Large intestine (tissue), 3 donors: ENCODE data around the gene ZNF324. TPM values are rescaled to one million over a fixed set of nuclear protein-coding genes. Genes with fewer than 3 reads are reported as not detected.

ENCODE experiments used
- DNase-seq, 2 donors: peaks; one replicate each; pipeline versions ENCODE4 v3.0.0 to v3.0.0-alpha.2; 2013
- H3K27ac ChIP-seq: one replicate; pipeline ENCODE4 v1.5.1; 2013; ENCODE audit warnings: low read length
- H3K27me3 ChIP-seq: 2 replicates; pipeline ENCODE4 v1.6.1; 2013; ENCODE audit warnings: low read length; ENCODE audit not compliant: control insufficient read depth, insufficient read depth
- H3K36me3 ChIP-seq: 2 replicates; pipeline ENCODE4 v1.6.1; 2013; ENCODE audit warnings: low read length; ENCODE audit not compliant: control insufficient read depth, insufficient read depth
- H3K4me1 ChIP-seq: one replicate; pipeline ENCODE4 v1.6.1; 2013; ENCODE audit warnings: low read length; ENCODE audit not compliant: control insufficient read depth, insufficient read depth
- H3K4me3 ChIP-seq: one replicate; pipeline ENCODE4 v1.5.1; 2013; ENCODE audit warnings: low read length
- H3K9me3 ChIP-seq: one replicate; pipeline ENCODE4 v1.6.1; 2013; ENCODE audit warnings: mild to moderate bottlenecking, low read depth, low read length, moderate library complexity; ENCODE audit not compliant: control insufficient read depth
- WGBS: methylation state at CpG from one replicate; pipeline ENCODE4 v1.1.5; 2013; ENCODE audit warnings: low lambda C conversion rate; ENCODE audit not compliant: insufficient coverage; 5-methylcytosine and 5-hydroxymethylcytosine counted together
- polyA plus RNA-seq: library from polyadenylated mRNA; unstranded; fragments of 120-200 nt; gene quantifications from one replicate; pipeline ENCODE4 v1.2.1, GENCODE V29; 2013

Gene ZNF324
- polyA plus RNA-seq, 1 donor = 6.0 TPM

- Histone ChIP-seq H3K4me3 (peak overlapping the region; percentile 70), H3K27me3 (peaks cover 3% of the 10 kb centered on the region), H3K36me3 (peaks cover 9% of the 10 kb centered on the region), H3K27ac (no peak overlapping the region), H3K9me3 (no peaks in the 10 kb centered on the region), H3K4me1 (peaks cover 5% of the 10 kb centered on the region)
- DNase-seq = no peak
- WGBS = no CpG with 5 or more reads among the region's 11 CpGs
Observed at GRCh38 chr19:58450856-58451357, 16.0 kb upstream of the ZNF324 start.

GRCh38 chr19:58451358-58452101 is 15.3 kb upstream of the ZNF324 start, which contains the start of gene ZNF324B:
Gene ZNF324B (plus strand): TSS chr19:58451622. CDS start chr19:58453702, 2,080 bp downstream.
- Histone ChIP-seq H3K27ac (no peak within 1 kb of the TSS), H3K9me3 (no peaks in the 10 kb centered on the region), H3K4me1 (peaks cover 5% of the 10 kb centered on the region), H3K27me3 (peaks cover 3% of the 10 kb centered on the region), H3K36me3 (peaks cover 13% of the 10 kb centered on the region), H3K4me3 (peak within 1 kb of the TSS; percentile 70)
- DNase-seq = peak; percentile 95 to 97
- no CpG with 5 or more reads among the region's 79 CpGs for whole genome bisulfite sequencing

- Histone ChIP-seq H3K4me3 (no peak overlapping the region), H3K36me3 (peaks cover 18% of the 10 kb centered on the region), H3K27me3 (no peaks in the 10 kb centered on the region), H3K27ac (no peak overlapping the region), H3K9me3 (no peaks in the 10 kb centered on the region), H3K4me1 (peaks cover 5% of the 10 kb centered on the region)
- no CpG with 5 or more reads among the region's 6 CpGs for whole genome bisulfite sequencing
- no peak for DNase-seq
Observed at GRCh38 chr19:58453743-58454142, 13.1 kb upstream of the ZNF324 start.

- H3K4me1 ChIP-seq = peaks cover 5% of the 10 kb centered on the region
- WGBS = no CpG with 5 or more reads among the region's 21 CpGs
- no peak for DNase-seq
- peaks cover 18% of the 10 kb centered on the region for H3K36me3 ChIP-seq
- H3K4me3 ChIP-seq = no peak overlapping the region
- no peaks in the 10 kb centered on the region for H3K9me3 ChIP-seq
- H3K27ac ChIP-seq = no peak overlapping the region
- no peaks in the 10 kb centered on the region for H3K27me3 ChIP-seq
Observed at GRCh38 chr19:58455306-58455705, 11.6 kb upstream of the ZNF324 start.

- H3K4me1 ChIP-seq = peaks cover under 1% of the 10 kb centered on the region
- no peak overlapping the region for H3K27ac ChIP-seq
- no peak for DNase-seq
- peaks cover 18% of the 10 kb centered on the region for H3K36me3 ChIP-seq
- WGBS = no CpG with 5 or more reads among the region's 35 CpGs
- no peaks in the 10 kb centered on the region for H3K27me3 ChIP-seq
- H3K4me3 ChIP-seq = no peak overlapping the region
- no peaks in the 10 kb centered on the region for H3K9me3 ChIP-seq
Observed at GRCh38 chr19:58456111-58456510, 10.8 kb upstream of the ZNF324 start.

GRCh38 chr19:58460039-58460438 is 6.8 kb upstream of the ZNF324 start:
- no peak overlapping the region for H3K4me3 ChIP-seq
- H3K9me3 ChIP-seq = no peaks in the 10 kb centered on the region
- DNase-seq = no peak
- no peaks in the 10 kb centered on the region for H3K4me1 ChIP-seq
- H3K27me3 ChIP-seq = no peaks in the 10 kb centered on the region
- no peak overlapping the region for H3K27ac ChIP-seq
- no CpG with 5 or more reads among the region's 2 CpGs for WGBS
- H3K36me3 ChIP-seq = peaks cover 11% of the 10 kb centered on the region

- Histone ChIP-seq H3K36me3 (peaks cover 17% of the 10 kb centered on the region), H3K27ac (no peak overlapping the region), H3K9me3 (no peaks in the 10 kb centered on the region), H3K27me3 (no peaks in the 10 kb centered on the region), H3K4me1 (peaks cover 4% of the 10 kb centered on the region), H3K4me3 (peak overlapping the region; percentile 62)
- 50% methylated on average over 2 of the region's 20 CpGs for WGBS
- DNase-seq = no peak
Observed at GRCh38 chr19:58466089-58466759, 656 bp upstream of the ZNF324 start.

GRCh38 chr19:58468216-58468839 is 1.4 kb downstream of the ZNF324 start:
- H3K27ac ChIP-seq = no peak overlapping the region
- DNase-seq = no peak
- H3K36me3 ChIP-seq = peaks cover 34% of the 10 kb centered on the region
- no peak overlapping the region for H3K4me3 ChIP-seq
- peaks cover 4% of the 10 kb centered on the region for H3K4me1 ChIP-seq
- no peaks in the 10 kb centered on the region for H3K27me3 ChIP-seq
- WGBS = no CpG with 5 or more reads among the region's 5 CpGs
- no peaks in the 10 kb centered on the region for H3K9me3 ChIP-seq

GRCh38 chr19:58469241-58470013 is 2.5 kb downstream of the ZNF324 start:
- peaks cover 4% of the 10 kb centered on the region for H3K4me1 ChIP-seq
- no peak overlapping the region for H3K27ac ChIP-seq
- WGBS = no CpG with 5 or more reads among the region's 17 CpGs
- DNase-seq = no peak
- no peak overlapping the region for H3K4me3 ChIP-seq
- H3K9me3 ChIP-seq = no peaks in the 10 kb centered on the region
- H3K36me3 ChIP-seq = peaks cover 39% of the 10 kb centered on the region
- no peaks in the 10 kb centered on the region for H3K27me3 ChIP-seq
